ENCODE measurements around the gene TSPAN2. TPM values are rescaled to one million over a fixed set of nuclear protein-coding genes. Genes with fewer than 3 reads are reported as not detected.

The TSPAN2 gene
- 6.1 TPM for total RNA-seq
- long read RNA-seq, transcript TSPAN2-202 (8 exons, 3,177 nt): major isoform, 17 of 21 reads
- long read RNA-seq, partial matches to known transcripts: 1 of 21 reads
- long read RNA-seq, other reads (novel, unspliced or antisense): 1 of 21 reads

DNA sequence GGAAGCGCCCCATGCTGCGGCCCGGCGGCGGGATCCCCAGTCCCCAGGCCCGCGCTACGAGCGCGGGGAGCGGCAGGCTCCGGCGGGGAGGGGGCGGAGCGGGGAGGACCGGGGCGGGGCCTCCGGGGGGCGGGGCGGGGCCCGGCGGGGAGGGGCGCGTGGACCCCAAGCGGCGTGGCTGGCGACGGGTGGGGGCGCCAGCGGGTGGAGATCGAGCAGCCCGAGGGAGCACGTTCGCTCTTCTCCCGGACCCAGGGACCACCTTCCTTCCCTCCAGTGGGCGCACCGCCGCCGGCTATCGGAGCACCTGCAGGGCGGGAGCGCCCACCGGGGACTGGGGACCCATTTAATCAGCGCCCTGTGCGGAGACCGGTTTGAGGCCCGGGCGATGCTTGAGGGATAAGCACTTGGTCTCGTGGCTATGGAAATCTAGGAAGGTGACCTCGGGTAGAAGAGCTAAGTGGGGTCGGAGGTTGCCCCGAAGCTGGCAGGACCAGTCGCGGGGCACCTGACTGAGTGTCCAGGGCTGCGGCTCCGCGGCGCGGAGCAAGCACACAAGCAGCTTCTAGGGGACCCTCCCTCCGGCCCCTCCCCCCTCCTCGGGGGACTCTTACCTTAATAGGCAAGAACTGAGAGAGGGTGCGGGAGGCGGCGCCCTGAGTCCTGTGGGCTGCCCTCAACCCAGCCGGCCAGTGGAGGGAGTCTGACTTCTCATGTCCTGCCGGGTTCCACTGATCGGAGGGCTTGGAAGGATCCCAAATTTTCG, at the start of gene TSPAN2:
Gene TSPAN2, minus strand, starts transcription at position 84 of the 766 bp plus-strand sequence. Its CDS starts 71 bp downstream, at position 13.
- DNase-seq: peak; percentile 73
- Histone ChIP-seq H3K4me3 (peak within 1 kb of the TSS; percentile 64), H3K27me3 (no peaks in the 10 kb centered on the region), H3K27ac (peak within 1 kb of the TSS; percentile 58), H3K9me3 (no peaks in the 10 kb centered on the region), H3K36me3 (no peaks in the 10 kb centered on the region), H3K4me1 (peaks cover 14% of the 10 kb centered on the region)
- intact Hi-C loops (cut with DNase I): no loop called here
- peak; percentile 78 for ATAC-seq
- TF ChIP-seq, protein P1, sequence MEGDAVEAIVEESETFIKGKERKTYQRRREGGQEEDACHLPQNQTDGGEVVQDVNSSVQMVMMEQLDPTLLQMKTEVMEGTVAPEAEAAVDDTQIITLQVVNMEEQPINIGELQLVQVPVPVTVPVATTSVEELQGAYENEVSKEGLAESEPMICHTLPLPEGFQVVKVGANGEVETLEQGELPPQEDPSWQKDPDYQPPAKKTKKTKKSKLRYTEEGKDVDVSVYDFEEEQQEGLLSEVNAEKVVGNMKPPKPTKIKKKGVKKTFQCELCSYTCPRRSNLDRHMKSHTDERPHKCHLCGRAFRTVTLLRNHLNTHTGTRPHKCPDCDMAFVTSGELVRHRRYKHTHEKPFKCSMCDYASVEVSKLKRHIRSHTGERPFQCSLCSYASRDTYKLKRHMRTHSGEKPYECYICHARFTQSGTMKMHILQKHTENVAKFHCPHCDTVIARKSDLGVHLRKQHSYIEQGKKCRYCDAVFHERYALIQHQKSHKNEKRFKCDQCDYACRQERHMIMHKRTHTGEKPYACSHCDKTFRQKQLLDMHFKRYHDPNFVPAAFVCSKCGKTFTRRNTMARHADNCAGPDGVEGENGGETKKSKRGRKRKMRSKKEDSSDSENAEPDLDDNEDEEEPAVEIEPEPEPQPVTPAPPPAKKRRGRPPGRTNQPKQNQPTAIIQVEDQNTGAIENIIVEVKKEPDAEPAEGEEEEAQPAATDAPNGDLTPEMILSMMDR (IDR thresholded peaks at IDR 0.05): peak; percentile 27

DNA sequence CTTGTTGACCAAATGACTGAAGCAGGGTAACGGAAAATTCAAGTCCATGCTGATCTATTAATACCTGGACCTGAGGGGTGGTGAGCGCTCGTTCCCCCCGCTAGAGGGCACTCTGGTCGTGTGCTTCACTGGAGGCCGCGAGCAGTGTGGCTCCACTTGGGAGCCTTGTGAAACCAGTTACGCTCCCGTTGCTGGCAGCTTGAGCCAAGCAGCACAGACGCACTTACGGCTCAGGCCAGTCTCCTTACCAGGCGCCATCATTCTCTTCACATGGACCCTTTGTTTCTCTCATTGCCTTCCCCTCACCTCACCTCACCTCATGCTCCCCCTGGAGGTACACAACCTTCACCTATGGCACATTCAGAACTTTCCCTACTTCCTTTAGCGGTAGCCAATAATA, 49.7 kb upstream of the TSPAN2 start:
- TF ChIP-seq, protein P1 (IDR thresholded peaks at IDR 0.05): peak; percentile 86
- peak; percentile 89 for DNase-seq
- no peak overlapping the region for H3K27ac ChIP-seq
- H3K36me3 ChIP-seq: no peaks in the 10 kb centered on the region
- H3K4me3 ChIP-seq: no peak overlapping the region
- peaks cover 7% of the 10 kb centered on the region for H3K27me3 ChIP-seq
- intact Hi-C loops (cut with DNase I): loop anchor here (5.0 kb wide), 1 partner anchor 458 kb away; no protein-coding TSS in a partner anchor
- ATAC-seq: peak; percentile 98
- no peaks in the 10 kb centered on the region for H3K9me3 ChIP-seq
- no peaks in the 10 kb centered on the region for H3K4me1 ChIP-seq

DNA sequence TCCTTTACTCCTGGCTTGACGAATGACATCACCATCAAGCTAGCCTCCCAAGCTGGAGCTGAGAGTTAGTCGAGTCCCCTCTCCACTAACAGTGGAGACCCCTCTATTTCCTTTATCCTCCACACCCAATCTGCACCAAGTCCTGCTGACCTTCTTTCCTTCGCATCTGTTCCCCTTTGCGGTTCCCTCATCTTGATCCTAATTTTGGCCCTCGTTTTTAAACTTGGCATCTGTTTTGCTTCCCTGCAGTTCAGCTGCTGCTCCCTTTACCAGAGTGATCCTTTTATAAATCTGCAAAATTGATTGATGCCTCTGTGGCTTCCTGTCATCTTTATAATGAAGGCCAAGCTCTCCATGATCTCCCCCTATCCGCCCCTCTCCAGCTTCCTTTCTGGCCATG, 49.0 kb upstream of the TSPAN2 start:
- intact Hi-C loops (cut with DNase I): loop anchor here (5.0 kb wide), 1 partner anchor 459 kb away; no protein-coding TSS in a partner anchor
- TF ChIP-seq, protein P1 (IDR thresholded peaks at IDR 0.05): no peak
- Histone ChIP-seq H3K36me3 (no peaks in the 10 kb centered on the region), H3K4me1 (no peaks in the 10 kb centered on the region), H3K9me3 (no peaks in the 10 kb centered on the region), H3K27me3 (peaks cover 7% of the 10 kb centered on the region), H3K4me3 (no peak overlapping the region), H3K27ac (no peak overlapping the region)
- DNase-seq (no peak), ATAC-seq (no peak)

DNA sequence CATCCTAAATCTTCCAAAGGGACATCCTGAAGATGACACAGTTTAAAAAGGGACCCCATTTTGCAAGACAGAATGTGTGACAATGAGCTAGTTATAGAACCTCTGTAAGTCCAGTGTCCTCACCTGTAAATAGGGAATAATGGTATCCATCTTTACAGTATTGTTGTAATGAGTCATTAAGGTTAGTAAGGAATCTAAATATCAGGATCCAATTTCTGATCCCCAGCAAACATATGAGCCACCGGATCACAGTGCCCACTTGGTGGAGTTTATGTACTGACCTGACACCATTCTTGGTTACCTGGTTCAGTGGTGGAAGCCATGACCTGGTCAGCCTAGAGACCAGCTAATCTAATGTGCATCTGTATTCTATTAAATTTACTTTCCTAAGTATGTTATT, 47.9 kb upstream of the TSPAN2 start:
- DNase-seq (no peak), ATAC-seq (no peak)
- H3K27me3 ChIP-seq: peaks cover 7% of the 10 kb centered on the region
- no peaks in the 10 kb centered on the region for H3K4me1 ChIP-seq
- no peak overlapping the region for H3K27ac ChIP-seq
- TF ChIP-seq, protein P1 (IDR thresholded peaks at IDR 0.05): no peak
- H3K36me3 ChIP-seq: no peaks in the 10 kb centered on the region
- no peaks in the 10 kb centered on the region for H3K9me3 ChIP-seq
- intact Hi-C loops (cut with DNase I): loop anchor here (5.0 kb wide), 1 partner anchor 460 kb away; no protein-coding TSS in a partner anchor
- H3K4me3 ChIP-seq: no peak overlapping the region

DNA sequence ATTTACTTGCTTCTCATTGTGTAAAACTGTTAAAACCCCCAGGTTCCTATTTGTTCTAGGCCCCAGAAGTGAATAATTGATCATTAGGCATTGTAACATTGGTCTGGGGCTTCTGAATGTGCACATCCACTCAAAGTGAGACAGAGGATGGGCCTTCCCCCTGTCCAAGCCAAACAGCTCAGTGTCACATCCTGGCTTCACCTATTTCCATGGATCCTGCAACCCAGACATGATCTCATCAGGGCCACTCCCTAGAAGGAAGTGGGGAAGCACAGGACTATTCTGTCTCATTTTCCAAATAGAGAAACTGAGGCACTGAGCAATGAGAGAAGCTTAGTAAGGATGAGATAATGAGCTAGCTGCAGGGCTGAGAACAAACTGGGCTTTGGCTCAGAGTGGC, 47.4 kb upstream of the TSPAN2 start:
- no peak for ATAC-seq
- Histone ChIP-seq H3K36me3 (no peaks in the 10 kb centered on the region), H3K4me1 (no peaks in the 10 kb centered on the region), H3K27ac (no peak overlapping the region), H3K4me3 (no peak overlapping the region), H3K9me3 (no peaks in the 10 kb centered on the region), H3K27me3 (peaks cover 7% of the 10 kb centered on the region)
- no peak for DNase-seq
- intact Hi-C loops (cut with DNase I): loop anchor here (5.0 kb wide), 1 partner anchor 461 kb away; no protein-coding TSS in a partner anchor
- TF ChIP-seq, protein P1 (IDR thresholded peaks at IDR 0.05): no peak

Measured in upper lobe of right lung (tissue), 1 donor.